ENCODE measurements around the gene RET. TPM values are rescaled to one million over a fixed set of nuclear protein-coding genes. Genes with fewer than 3 reads are reported as not detected.

The RET gene
- total RNA-seq, 1 experiment from 2014 or later = 21.4 TPM

DNA sequence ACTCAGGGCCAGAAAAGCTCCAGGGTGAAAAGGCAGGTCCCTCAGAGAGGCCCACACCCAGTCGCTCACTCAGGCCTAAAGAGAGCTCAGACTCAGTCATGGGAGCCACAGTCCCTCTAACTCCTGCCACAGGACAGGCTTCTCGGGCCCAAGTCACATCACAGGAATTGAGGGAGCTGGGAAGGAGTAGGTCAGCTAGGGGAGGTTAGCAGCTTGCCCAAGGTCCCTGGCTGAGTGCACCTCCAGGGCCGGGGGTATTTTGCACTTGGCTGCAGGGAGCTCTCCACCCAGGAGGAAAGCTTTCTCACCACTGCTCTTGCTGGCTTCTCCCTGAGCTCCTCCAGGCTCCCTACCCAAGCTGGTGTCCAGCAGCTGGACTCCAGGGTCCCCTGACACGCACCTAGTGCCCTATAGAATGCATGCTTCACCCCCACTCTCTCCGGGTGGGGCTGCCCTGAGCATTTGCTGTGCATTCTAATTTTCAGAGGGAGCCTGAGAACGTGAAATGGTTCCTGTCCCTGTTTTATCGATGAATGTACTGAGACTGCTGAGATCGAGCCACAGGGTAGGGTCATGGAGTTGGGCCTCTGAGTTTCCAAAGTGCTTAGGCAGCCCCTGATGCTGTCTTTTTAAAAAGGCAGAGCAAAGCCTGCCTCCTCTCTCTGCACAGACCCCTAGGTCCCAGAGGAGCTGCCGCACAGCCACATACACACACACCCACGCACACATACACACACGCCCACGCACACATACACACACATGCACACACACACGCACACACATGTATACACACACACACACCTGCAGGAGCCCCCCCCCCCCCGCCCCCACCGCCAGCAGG, 37.9 kb upstream of the RET start (continued):
- TF ChIP-seq NFYB (CRISPR knock-in tag; conservative IDR thresholded peaks at IDR 0.05; ENCODE audit: low read depth) (no peak), PRRX2 (CRISPR knock-in tag; IDR thresholded peaks at IDR 0.05) (no peak), AFF4 (CRISPR knock-in tag; IDR thresholded peaks at IDR 0.05; ENCODE audit: borderline replicate concordance) (no peak), ZNF416 (CRISPR knock-in tag; IDR thresholded peaks at IDR 0.05) (no peak), ESRRA (CRISPR knock-in tag; IDR thresholded peaks at IDR 0.05; ENCODE audit: borderline replicate concordance) (no peak), HMGA2 (CRISPR knock-in tag; IDR thresholded peaks at IDR 0.05) (no peak)

DNA sequence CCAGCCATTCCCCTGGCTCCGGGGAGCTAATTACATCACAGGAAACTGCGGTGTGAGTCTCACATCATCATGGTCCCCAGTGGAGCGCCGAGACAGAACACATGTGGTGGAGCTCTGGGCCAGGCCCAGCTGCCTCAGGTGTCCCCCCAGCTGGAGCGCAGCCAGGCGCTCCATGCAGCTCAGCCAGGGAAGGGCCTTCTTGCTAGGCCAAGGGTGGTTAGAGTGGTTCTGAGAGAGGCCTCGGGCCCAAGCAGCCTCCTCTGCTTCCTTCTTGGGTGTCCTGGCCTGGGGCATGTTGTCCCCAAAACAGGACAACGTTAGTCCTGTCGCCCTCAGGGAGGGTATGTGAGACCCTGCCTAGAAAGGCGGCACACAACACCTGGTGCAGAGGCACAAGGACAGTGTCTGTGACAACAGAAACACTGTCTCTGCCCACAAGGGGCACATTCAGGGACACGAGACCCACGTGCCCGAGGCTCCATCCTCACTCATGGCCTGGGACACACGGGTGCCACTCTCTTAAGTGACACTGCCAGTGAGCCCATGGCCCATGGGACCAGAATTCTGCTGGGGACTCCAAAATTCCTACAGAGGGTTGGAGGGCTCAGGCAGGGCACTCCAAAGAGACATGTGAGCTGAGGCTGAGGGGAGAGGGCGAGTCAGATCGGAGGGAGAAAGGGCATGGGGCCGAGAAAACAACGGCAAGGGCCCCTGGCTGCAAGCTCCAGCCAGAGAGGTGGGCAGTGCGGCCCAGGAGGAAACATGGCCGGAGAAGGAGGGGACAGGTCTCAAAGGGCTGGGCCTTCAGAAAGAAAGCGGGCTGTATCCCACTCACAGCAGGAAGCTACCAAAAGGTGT, 37.0 kb upstream of the RET start:
- DNase-seq (ENCODE audit: low spot score) = no peak
- CTCF ChIA-PET = interaction anchor here (0.6 to 2.1 kb wide), 3 partner anchors 36 to 198 kb away, joined by 3 to 7 read pairs (median 3); no protein-coding TSS in a partner anchor
- H3K4me1 Mint-ChIP-seq = peaks cover 16% of the 10 kb centered on the region
- no peaks in the 10 kb centered on the region for H3K36me3 Mint-ChIP-seq
- H3K27me3 Mint-ChIP-seq (ENCODE audit: low read depth) = no peaks in the 10 kb centered on the region; the same call in 1 of the 2 replicates
- H3K27ac Mint-ChIP-seq = no peak overlapping the region
- H3K9me3 Mint-ChIP-seq = peaks cover 2% of the 10 kb centered on the region; the same call in 1 of the 2 replicates
- H3K4me3 Mint-ChIP-seq = no peak overlapping the region
- ATAC-seq = no peak
- POLR2A ChIA-PET = no interaction called here
- TF ChIP-seq HMGA2 (CRISPR knock-in tag; IDR thresholded peaks at IDR 0.05) = no peak
- no peak for TF ChIP-seq SOX15 (CRISPR knock-in tag; IDR thresholded peaks at IDR 0.05)
- TF ChIP-seq ZNF512 (CRISPR knock-in tag; IDR thresholded peaks at IDR 0.05; ENCODE audit: borderline replicate concordance) = no peak
- TF ChIP-seq, protein P1, sequence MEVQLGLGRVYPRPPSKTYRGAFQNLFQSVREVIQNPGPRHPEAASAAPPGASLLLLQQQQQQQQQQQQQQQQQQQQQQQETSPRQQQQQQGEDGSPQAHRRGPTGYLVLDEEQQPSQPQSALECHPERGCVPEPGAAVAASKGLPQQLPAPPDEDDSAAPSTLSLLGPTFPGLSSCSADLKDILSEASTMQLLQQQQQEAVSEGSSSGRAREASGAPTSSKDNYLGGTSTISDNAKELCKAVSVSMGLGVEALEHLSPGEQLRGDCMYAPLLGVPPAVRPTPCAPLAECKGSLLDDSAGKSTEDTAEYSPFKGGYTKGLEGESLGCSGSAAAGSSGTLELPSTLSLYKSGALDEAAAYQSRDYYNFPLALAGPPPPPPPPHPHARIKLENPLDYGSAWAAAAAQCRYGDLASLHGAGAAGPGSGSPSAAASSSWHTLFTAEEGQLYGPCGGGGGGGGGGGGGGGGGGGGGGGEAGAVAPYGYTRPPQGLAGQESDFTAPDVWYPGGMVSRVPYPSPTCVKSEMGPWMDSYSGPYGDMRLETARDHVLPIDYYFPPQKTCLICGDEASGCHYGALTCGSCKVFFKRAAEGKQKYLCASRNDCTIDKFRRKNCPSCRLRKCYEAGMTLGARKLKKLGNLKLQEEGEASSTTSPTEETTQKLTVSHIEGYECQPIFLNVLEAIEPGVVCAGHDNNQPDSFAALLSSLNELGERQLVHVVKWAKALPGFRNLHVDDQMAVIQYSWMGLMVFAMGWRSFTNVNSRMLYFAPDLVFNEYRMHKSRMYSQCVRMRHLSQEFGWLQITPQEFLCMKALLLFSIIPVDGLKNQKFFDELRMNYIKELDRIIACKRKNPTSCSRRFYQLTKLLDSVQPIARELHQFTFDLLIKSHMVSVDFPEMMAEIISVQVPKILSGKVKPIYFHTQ (CRISPR knock-in tag; IDR thresholded peaks at IDR 0.05) = no peak
- no peak for TF ChIP-seq ZBTB21 (CRISPR knock-in tag; IDR thresholded peaks at IDR 0.05; ENCODE audit: borderline replicate concordance)
- TF ChIP-seq, protein P2, sequence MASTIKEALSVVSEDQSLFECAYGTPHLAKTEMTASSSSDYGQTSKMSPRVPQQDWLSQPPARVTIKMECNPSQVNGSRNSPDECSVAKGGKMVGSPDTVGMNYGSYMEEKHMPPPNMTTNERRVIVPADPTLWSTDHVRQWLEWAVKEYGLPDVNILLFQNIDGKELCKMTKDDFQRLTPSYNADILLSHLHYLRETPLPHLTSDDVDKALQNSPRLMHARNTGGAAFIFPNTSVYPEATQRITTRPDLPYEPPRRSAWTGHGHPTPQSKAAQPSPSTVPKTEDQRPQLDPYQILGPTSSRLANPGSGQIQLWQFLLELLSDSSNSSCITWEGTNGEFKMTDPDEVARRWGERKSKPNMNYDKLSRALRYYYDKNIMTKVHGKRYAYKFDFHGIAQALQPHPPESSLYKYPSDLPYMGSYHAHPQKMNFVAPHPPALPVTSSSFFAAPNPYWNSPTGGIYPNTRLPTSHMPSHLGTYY (CRISPR knock-in tag; IDR thresholded peaks at IDR 0.05) = no peak
- TF ChIP-seq, protein P3, sequence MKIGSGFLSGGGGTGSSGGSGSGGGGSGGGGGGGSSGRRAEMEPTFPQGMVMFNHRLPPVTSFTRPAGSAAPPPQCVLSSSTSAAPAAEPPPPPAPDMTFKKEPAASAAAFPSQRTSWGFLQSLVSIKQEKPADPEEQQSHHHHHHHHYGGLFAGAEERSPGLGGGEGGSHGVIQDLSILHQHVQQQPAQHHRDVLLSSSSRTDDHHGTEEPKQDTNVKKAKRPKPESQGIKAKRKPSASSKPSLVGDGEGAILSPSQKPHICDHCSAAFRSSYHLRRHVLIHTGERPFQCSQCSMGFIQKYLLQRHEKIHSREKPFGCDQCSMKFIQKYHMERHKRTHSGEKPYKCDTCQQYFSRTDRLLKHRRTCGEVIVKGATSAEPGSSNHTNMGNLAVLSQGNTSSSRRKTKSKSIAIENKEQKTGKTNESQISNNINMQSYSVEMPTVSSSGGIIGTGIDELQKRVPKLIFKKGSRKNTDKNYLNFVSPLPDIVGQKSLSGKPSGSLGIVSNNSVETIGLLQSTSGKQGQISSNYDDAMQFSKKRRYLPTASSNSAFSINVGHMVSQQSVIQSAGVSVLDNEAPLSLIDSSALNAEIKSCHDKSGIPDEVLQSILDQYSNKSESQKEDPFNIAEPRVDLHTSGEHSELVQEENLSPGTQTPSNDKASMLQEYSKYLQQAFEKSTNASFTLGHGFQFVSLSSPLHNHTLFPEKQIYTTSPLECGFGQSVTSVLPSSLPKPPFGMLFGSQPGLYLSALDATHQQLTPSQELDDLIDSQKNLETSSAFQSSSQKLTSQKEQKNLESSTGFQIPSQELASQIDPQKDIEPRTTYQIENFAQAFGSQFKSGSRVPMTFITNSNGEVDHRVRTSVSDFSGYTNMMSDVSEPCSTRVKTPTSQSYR (CRISPR knock-in tag; IDR thresholded peaks at IDR 0.05) = no peak
- TF ChIP-seq USF2 (CRISPR knock-in tag; IDR thresholded peaks at IDR 0.05) = no peak
- TF ChIP-seq EMX1 (CRISPR knock-in tag; IDR thresholded peaks at IDR 0.05) = no peak
- TF ChIP-seq NR1H2 (CRISPR knock-in tag; IDR thresholded peaks at IDR 0.05) = no peak
- TF ChIP-seq FOXK1 (CRISPR knock-in tag; IDR thresholded peaks at IDR 0.05) = no peak
- TF ChIP-seq NFE2L1 (CRISPR knock-in tag; IDR thresholded peaks at IDR 0.05) = no peak
- no peak for TF ChIP-seq E2F1 (CRISPR knock-in tag; IDR thresholded peaks at IDR 0.05)
- no peak for TF ChIP-seq SMAD3 (CRISPR knock-in tag; IDR thresholded peaks at IDR 0.05; ENCODE audit: borderline replicate concordance)
